Keratinocyte (primary cell): ENCODE results near the gene ZC3HAV1L. TPM values are rescaled to one million over a fixed set of nuclear protein-coding genes. Genes with fewer than 3 reads are reported as not detected.
"Not testable (repeated sequence)": the region's sequence is repeated elsewhere in the genome, so short reads cannot be mapped to it uniquely, and the experiment has no call there.

Experiments used
- DNase-seq: peaks from one replicate; pipeline ENCODE4 v3.0.0-alpha.2; 2011; ENCODE audit warnings: low read depth, missing footprints, low spot score
- FAIRE-seq: peaks from 2 replicates; lab custom pipeline; 2011; peaks lifted over from hg19 to GRCh38; lab: Jason Lieb, UNC
- H2AFZ ChIP-seq: 2 replicates; pipeline ENCODE4 v1.6.0; 2012; ENCODE audit warnings: low read length, control low read depth, inconsistent platforms; ENCODE audit not compliant: control insufficient read depth
- H3K27ac ChIP-seq: 2 replicates; pipeline ENCODE4 v1.5.1; 2011; ENCODE audit warnings: low read length; ENCODE audit not compliant: control insufficient read depth, insufficient read depth
- H3K27me3 ChIP-seq: 3 replicates; pipeline ENCODE4 v1.6.0; 2011; ENCODE audit warnings: low read length; ENCODE audit not compliant: control insufficient read depth, insufficient read depth; ENCODE audit errors: extremely low read depth
- H3K36me3 ChIP-seq, 2 experiments: 2 replicates in 1 of 2; 3 replicates in 1 of 2; pipeline ENCODE4 v1.5.1; 2011; ENCODE audit warnings: low read length in 2 of 2, mild to moderate bottlenecking in 1 of 2; ENCODE audit not compliant: control insufficient read depth in 2 of 2, insufficient read depth in 2 of 2; ENCODE audit errors: extremely low read depth in 1 of 2
- H3K4me1 ChIP-seq: 3 replicates; pipeline ENCODE4 v1.5.1; 2011; ENCODE audit warnings: low read length; ENCODE audit not compliant: control insufficient read depth, insufficient read depth; ENCODE audit errors: extremely low read depth
- H3K4me2 ChIP-seq: 3 replicates; pipeline ENCODE4 v1.6.0; 2011; ENCODE audit warnings: low read depth, low read length; ENCODE audit not compliant: control insufficient read depth, insufficient read depth; ENCODE audit errors: extremely low read depth
- H3K4me3 ChIP-seq, 3 experiments: fragments of 200-600 bp in 1 of 3; sonication (generic) in 1 of 3; 2 replicates in 2 of 3; 3 replicates in 1 of 3; pipeline ENCODE4 v1.5.1; 2011 to 2016; ENCODE audit warnings: low read length in 3 of 3, mild to moderate bottlenecking in 3 of 3, control low read depth in 2 of 3, inconsistent platforms in 1 of 3, low read depth in 1 of 3, mixed read lengths in 1 of 3, mixed run types in 1 of 3, moderate library complexity in 1 of 3; ENCODE audit not compliant: control insufficient read depth in 2 of 3, insufficient read depth in 2 of 3; ENCODE audit errors: extremely low read depth in 1 of 3
- H3K79me2 ChIP-seq: 2 replicates; pipeline ENCODE4 v1.6.0; 2012; ENCODE audit warnings: low read length; ENCODE audit not compliant: control insufficient read depth, insufficient read depth
- H3K9ac ChIP-seq: 3 replicates; pipeline ENCODE4 v1.6.0; 2011; ENCODE audit warnings: low read length; ENCODE audit not compliant: control insufficient read depth, insufficient read depth; ENCODE audit errors: extremely low read depth
- H3K9me1 ChIP-seq: 3 replicates; pipeline ENCODE4 v1.6.0; 2011; ENCODE audit warnings: low read length; ENCODE audit not compliant: control insufficient read depth, insufficient read depth; ENCODE audit errors: extremely low read depth
- H3K9me3 ChIP-seq: 2 replicates; pipeline ENCODE4 v1.5.1; 2012; ENCODE audit warnings: low read depth, low read length; ENCODE audit not compliant: control insufficient read depth
- H4K20me1 ChIP-seq: 3 replicates; pipeline ENCODE4 v1.6.0; 2011; ENCODE audit warnings: low read length; ENCODE audit not compliant: control insufficient read depth, insufficient read depth; ENCODE audit errors: extremely low read depth
- EZH2 ChIP-seq: IDR thresholded peaks from one replicate; pipeline ENCODE4 v1.6.1; 2012; ENCODE audit warnings: inconsistent platforms, mild to moderate bottlenecking, low read length, moderate library complexity
- dilution Hi-C: fragments of 300-500 bp; cut with MboI; formaldehyde crosslinking; loops from one replicate; pipeline ENCODE4 v1.7.0; 2020; ENCODE audit warnings: low sequenced_read_pairs; ENCODE audit not compliant: extremely low pct_ligation_motif_present
- polyA plus RNA-seq, 5 experiments: library from polyadenylated mRNA; depleted of rRNA in 3 of 5; stranded (reverse) in 3 of 5; stranded (forward) in 1 of 5; unstranded in 1 of 5; fragments of >200 nt; gene quantifications; 1 replicate in 1 of 5; 2 replicates in 3 of 5; 3 replicates in 1 of 5; pipeline versions ENCODE4 v1.2.1 to v1.2.3, GENCODE V29; 2011 to 2012; ENCODE audit warnings: missing spikeins in 2 of 5, low read depth in 1 of 5, low replicate concordance in 1 of 5
- TF ChIP-seq, protein P1 (sequence below), 3 experiments: IDR thresholded peaks in 1 of 3; conservative IDR thresholded peaks in 1 of 3; optimal IDR thresholded peaks in 1 of 3; 2 replicates in 2 of 3; 3 replicates in 1 of 3; pipeline versions ENCODE3 to v1.5.1; 2011; ENCODE audit warnings: low read length in 3 of 3, mild to moderate bottlenecking in 3 of 3, moderate library complexity in 2 of 3, control low read depth in 1 of 3, inconsistent platforms in 1 of 3; ENCODE audit not compliant: insufficient read depth in 2 of 3; ENCODE audit errors: extremely low read depth in 1 of 3

ZC3HAV1L gene
- polyA plus RNA-seq, 1 donor (not counting 4 experiments of a cell fraction or from before 2014, with no cell fraction given) = 7.9 TPM

DNA sequence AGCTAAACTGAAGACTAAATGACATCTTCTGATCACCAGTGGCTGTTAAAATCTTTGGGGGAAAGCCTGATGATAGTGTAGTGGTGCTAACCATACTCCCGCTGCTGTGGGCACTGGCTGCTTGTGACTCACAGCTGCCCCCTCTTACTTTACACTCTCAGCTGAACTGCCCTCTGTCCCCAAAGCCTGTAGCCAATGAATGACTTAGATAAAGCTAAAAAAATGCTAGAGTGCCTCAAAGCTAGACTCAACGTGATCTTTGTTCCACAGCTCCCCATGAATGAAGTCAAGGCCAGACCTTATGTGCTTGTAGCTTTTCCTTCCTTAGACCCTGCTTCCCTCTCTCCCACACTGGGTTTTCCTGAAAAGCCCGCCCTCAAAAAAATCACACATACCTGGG is 6.5 kb downstream of the ZC3HAV1L start:
- H3K27me3 ChIP-seq = no peaks in the 10 kb centered on the region
- H3K4me1 ChIP-seq = peaks cover 10% of the 10 kb centered on the region
- H3K36me3 ChIP-seq = peaks cover 18 to 28% of the 10 kb centered on the region in 2 experiments
- DNase-seq (no peak), FAIRE-seq (no peak)
- peaks cover 7% of the 10 kb centered on the region for H3K79me2 ChIP-seq
- no peak overlapping the region for H2AFZ ChIP-seq
- H3K9me3 ChIP-seq = no peaks in the 10 kb centered on the region
- no peak overlapping the region for H3K4me3 ChIP-seq
- no peaks in the 10 kb centered on the region for H4K20me1 ChIP-seq
- no peak overlapping the region for H3K9ac ChIP-seq
- TF ChIP-seq, protein P1, sequence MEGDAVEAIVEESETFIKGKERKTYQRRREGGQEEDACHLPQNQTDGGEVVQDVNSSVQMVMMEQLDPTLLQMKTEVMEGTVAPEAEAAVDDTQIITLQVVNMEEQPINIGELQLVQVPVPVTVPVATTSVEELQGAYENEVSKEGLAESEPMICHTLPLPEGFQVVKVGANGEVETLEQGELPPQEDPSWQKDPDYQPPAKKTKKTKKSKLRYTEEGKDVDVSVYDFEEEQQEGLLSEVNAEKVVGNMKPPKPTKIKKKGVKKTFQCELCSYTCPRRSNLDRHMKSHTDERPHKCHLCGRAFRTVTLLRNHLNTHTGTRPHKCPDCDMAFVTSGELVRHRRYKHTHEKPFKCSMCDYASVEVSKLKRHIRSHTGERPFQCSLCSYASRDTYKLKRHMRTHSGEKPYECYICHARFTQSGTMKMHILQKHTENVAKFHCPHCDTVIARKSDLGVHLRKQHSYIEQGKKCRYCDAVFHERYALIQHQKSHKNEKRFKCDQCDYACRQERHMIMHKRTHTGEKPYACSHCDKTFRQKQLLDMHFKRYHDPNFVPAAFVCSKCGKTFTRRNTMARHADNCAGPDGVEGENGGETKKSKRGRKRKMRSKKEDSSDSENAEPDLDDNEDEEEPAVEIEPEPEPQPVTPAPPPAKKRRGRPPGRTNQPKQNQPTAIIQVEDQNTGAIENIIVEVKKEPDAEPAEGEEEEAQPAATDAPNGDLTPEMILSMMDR (optimal IDR thresholded peaks at IDR 0.05 in 1 of 3, IDR thresholded peaks at IDR 0.05 in 1 of 3, conservative IDR thresholded peaks at IDR 0.05 in 1 of 3; ENCODE audit: extremely low read depth in 1 of 3, insufficient read depth in 2 of 3, low read length in 3 of 3) = no peak
- no peak for TF ChIP-seq EZH2
- no peak overlapping the region for H3K27ac ChIP-seq
- dilution Hi-C loops = no loop called here
- H3K4me2 ChIP-seq = no peak overlapping the region
- H3K9me1 ChIP-seq = no peaks in the 10 kb centered on the region

DNA sequence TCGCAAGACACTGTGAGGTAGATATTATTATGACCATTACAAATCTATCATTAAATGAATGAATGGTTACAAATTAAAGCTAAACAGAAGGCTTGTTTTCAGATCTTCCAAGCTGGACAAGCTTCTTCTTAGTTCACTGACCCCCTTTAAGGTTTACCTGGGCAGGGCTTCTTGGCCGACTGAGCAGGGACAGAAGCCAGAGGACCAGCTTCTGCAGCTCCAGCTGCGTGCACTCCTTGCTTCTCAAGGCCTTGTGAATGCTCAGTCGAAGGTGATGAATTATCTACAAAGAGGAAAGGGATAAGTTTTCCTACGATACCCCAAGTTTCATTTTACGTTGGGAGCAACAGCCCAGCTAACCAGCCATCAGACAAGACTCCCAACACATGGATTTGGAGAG is 9.3 kb downstream of the ZC3HAV1L start:
- dilution Hi-C loops = no loop called here
- Histone ChIP-seq H3K9me1 (no peaks in the 10 kb centered on the region), H3K4me1 (no peaks in the 10 kb centered on the region), H3K36me3 (peaks cover 19 to 26% of the 10 kb centered on the region in 2 experiments), H3K4me3 (no peak overlapping the region), H3K9ac (no peak overlapping the region), H4K20me1 (no peaks in the 10 kb centered on the region), H3K27me3 (no peaks in the 10 kb centered on the region), H3K9me3 (no peaks in the 10 kb centered on the region), H2AFZ (no peak overlapping the region), H3K4me2 (no peak overlapping the region), H3K79me2 (no peaks in the 10 kb centered on the region), H3K27ac (no peak overlapping the region)
- no peak for DNase-seq
- FAIRE-seq = no peak
- no peak for TF ChIP-seq EZH2
- TF ChIP-seq, protein P1 (optimal IDR thresholded peaks at IDR 0.05 in 1 of 3, IDR thresholded peaks at IDR 0.05 in 1 of 3, conservative IDR thresholded peaks at IDR 0.05 in 1 of 3; ENCODE audit: extremely low read depth in 1 of 3, insufficient read depth in 2 of 3, low read length in 3 of 3) = no peak

DNA sequence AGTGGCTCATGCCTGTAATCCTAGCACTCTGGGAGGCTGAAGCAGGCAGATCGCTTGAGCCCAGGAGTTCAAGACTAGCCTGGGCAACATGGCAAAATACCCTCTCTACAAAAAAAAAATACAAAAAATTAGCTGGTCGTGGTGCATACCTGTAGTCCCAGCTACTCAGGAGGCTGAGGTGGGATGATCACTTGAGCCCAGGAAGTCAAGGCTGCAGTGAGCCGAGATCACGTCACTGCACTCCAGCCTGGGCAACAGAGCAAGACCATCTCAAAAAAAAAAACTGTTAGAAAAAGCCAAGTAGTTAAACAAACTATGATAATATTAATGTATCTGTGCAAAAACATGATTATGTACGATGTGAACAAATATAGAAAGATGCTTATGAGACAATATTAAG is 10.0 kb downstream of the ZC3HAV1L start:
- dilution Hi-C loops, H3K4me3 ChIP-seq, H3K9me1 ChIP-seq, H3K9ac ChIP-seq, DNase-seq, H3K4me1 ChIP-seq, H3K27ac ChIP-seq, H3K4me2 ChIP-seq, H3K27me3 ChIP-seq, FAIRE-seq, H2AFZ ChIP-seq, H3K9me3 ChIP-seq, H3K79me2 ChIP-seq, H4K20me1 ChIP-seq: not testable (repeated sequence)
- peaks cover 19 to 26% of the 10 kb centered on the region in 2 experiments for H3K36me3 ChIP-seq
